Measurements from ENCODE around the gene DEDD2. TPM values are rescaled to one million over a fixed set of nuclear protein-coding genes. Genes with fewer than 3 reads are reported as not detected.

Gene DEDD2
- total RNA-seq, 2 donors from 2014 or later = 28.5 to 33.2 TPM

- peaks cover 14% of the 10 kb centered on the region for H3K36me3 Mint-ChIP-seq
- H3K27ac Mint-ChIP-seq = no peak overlapping the region
These were observed 9.4 kb upstream of the DEDD2 start for GRCh38 chr19:42226886-42227285.

GRCh38 chr19:42225718-42226292 lies 8.3 kb upstream of the DEDD2 start:
- Mint-ChIP-seq H3K36me3 (peaks cover 14% of the 10 kb centered on the region), H3K4me3 (no peak overlapping the region), H3K4me1 (ENCODE audit: low read depth in 2 of 2) (peaks cover 22 to 35% of the 10 kb centered on the region in 2 donors), H3K9me3 (no peaks in the 10 kb centered on the region), H3K27me3 (no peaks in the 10 kb centered on the region), H3K27ac (no peak overlapping the region)
- no peak for DNase-seq (ENCODE audit: low spot score)
- no peak for ATAC-seq

More at GRCh38 chr19:42226886-42227285, 9.4 kb upstream of the DEDD2 start:
- no peaks in the 10 kb centered on the region for H3K9me3 Mint-ChIP-seq
- no peaks in the 10 kb centered on the region for H3K27me3 Mint-ChIP-seq
- DNase-seq (ENCODE audit: low spot score) (no peak), ATAC-seq (no peak)
- no peak overlapping the region for H3K4me3 Mint-ChIP-seq
- peaks cover 18 to 32% of the 10 kb centered on the region in 2 donors for H3K4me1 Mint-ChIP-seq (ENCODE audit: low read depth in 2 of 2)

GRCh38 chr19:42224940-42225717 lies 7.7 kb upstream of the DEDD2 start:
- no peak for ATAC-seq
- Mint-ChIP-seq H3K9me3 (no peaks in the 10 kb centered on the region), H3K4me3 (no peak overlapping the region), H3K4me1 (ENCODE audit: low read depth in 2 of 2) (peaks cover 29 to 40% of the 10 kb centered on the region in 2 donors), H3K36me3 (peaks cover 14% of the 10 kb centered on the region), H3K27ac (no peak overlapping the region), H3K27me3 (no peaks in the 10 kb centered on the region)
- DNase-seq (ENCODE audit: low spot score) = no peak

- no peak for ATAC-seq
- peaks cover 49 to 52% of the 10 kb centered on the region in 2 donors for H3K4me1 Mint-ChIP-seq (ENCODE audit: low read depth in 2 of 2)
- no peaks in the 10 kb centered on the region for H3K27me3 Mint-ChIP-seq
- H3K27ac Mint-ChIP-seq = peak overlapping the region; percentile 87 to 93
- no peaks in the 10 kb centered on the region for H3K9me3 Mint-ChIP-seq
- DNase-seq (ENCODE audit: low spot score) = no peak
- peaks cover 10% of the 10 kb centered on the region for H3K36me3 Mint-ChIP-seq
- H3K4me3 Mint-ChIP-seq = peak overlapping the region; percentile 96
These were observed 3.2 kb upstream of the DEDD2 start for GRCh38 chr19:42220751-42221097.

GRCh38 chr19:42219812-42220750 lies 2.6 kb upstream of the DEDD2 start, which contains the start of gene ZNF526:
ZNF526 (plus strand) TSS chr19:42220312; CDS start chr19:42224404, 4,092 bp downstream.
- Mint-ChIP-seq H3K4me1 (ENCODE audit: low read depth in 2 of 2) (peaks cover 55 to 58% of the 10 kb centered on the region in 2 donors), H3K9me3 (no peaks in the 10 kb centered on the region), H3K27ac (peak within 1 kb of the TSS; percentile 87 to 93), H3K4me3 (peak within 1 kb of the TSS; percentile 96), H3K27me3 (no peaks in the 10 kb centered on the region), H3K36me3 (peaks cover 9% of the 10 kb centered on the region)
- ATAC-seq (peak; percentile 89 to 92), DNase-seq (ENCODE audit: low spot score) (peak; percentile 99)

GRCh38 chr19:42216653-42217519 lies 591 bp downstream of the DEDD2 start:
- DNase-seq (ENCODE audit: low spot score) (peak; percentile 64), ATAC-seq (peak in 1 of 2 donors; percentile 6)
- H3K27ac Mint-ChIP-seq = peak overlapping the region; percentile 87 to 93
- peaks cover 13% of the 10 kb centered on the region for H3K36me3 Mint-ChIP-seq
- no peaks in the 10 kb centered on the region for H3K27me3 Mint-ChIP-seq
- H3K4me1 Mint-ChIP-seq (ENCODE audit: low read depth in 2 of 2) = peaks cover 59 to 69% of the 10 kb centered on the region in 2 donors
- no peaks in the 10 kb centered on the region for H3K9me3 Mint-ChIP-seq
- H3K4me3 Mint-ChIP-seq = peak overlapping the region; percentile 96

GRCh38 chr19:42214810-42215485 lies 2.5 kb downstream of the DEDD2 start:
- Mint-ChIP-seq H3K27me3 (no peaks in the 10 kb centered on the region), H3K9me3 (no peaks in the 10 kb centered on the region), H3K36me3 (peaks cover 17% of the 10 kb centered on the region), H3K4me3 (peak overlapping the region; percentile 96), H3K27ac (peak overlapping the region; percentile 66 to 89), H3K4me1 (ENCODE audit: low read depth in 2 of 2) (peaks cover 51 to 60% of the 10 kb centered on the region in 2 donors)
- DNase-seq (ENCODE audit: low spot score) = no peak
- no peak for ATAC-seq

- peak overlapping the region; percentile 48 for H3K4me3 Mint-ChIP-seq
- peak overlapping the region; percentile 60 to 89 for H3K27ac Mint-ChIP-seq
- H3K4me1 Mint-ChIP-seq (ENCODE audit: low read depth in 2 of 2) = peaks cover 44 to 50% of the 10 kb centered on the region in 2 donors
- peaks cover 30% of the 10 kb centered on the region for H3K36me3 Mint-ChIP-seq
- ATAC-seq = no peak
- no peaks in the 10 kb centered on the region for H3K27me3 Mint-ChIP-seq
- H3K9me3 Mint-ChIP-seq = no peaks in the 10 kb centered on the region
- no peak for DNase-seq (ENCODE audit: low spot score)
These were observed 4.6 kb downstream of the DEDD2 start for GRCh38 chr19:42212886-42213285.

- Mint-ChIP-seq H3K4me3 (peak overlapping the region; percentile 52), H3K27me3 (no peaks in the 10 kb centered on the region), H3K4me1 (ENCODE audit: low read depth in 2 of 2) (peaks cover 35 to 43% of the 10 kb centered on the region in 2 donors), H3K36me3 (peaks cover 31% of the 10 kb centered on the region), H3K9me3 (no peaks in the 10 kb centered on the region), H3K27ac (peak overlapping the region; percentile 70 to 83)
- ATAC-seq (no peak), DNase-seq (ENCODE audit: low spot score) (no peak)
These were observed 8.9 kb downstream of the DEDD2 start for GRCh38 chr19:42208612-42209011.

GRCh38 chr19:42207767-42208271 lies 9.7 kb downstream of the DEDD2 start:
- Mint-ChIP-seq H3K36me3 (peaks cover 29% of the 10 kb centered on the region), H3K4me1 (ENCODE audit: low read depth in 2 of 2) (peaks cover 35 to 42% of the 10 kb centered on the region in 2 donors), H3K4me3 (peak overlapping the region; percentile 52), H3K9me3 (no peaks in the 10 kb centered on the region), H3K27ac (peak overlapping the region; percentile 70 to 83), H3K27me3 (no peaks in the 10 kb centered on the region)
- ATAC-seq (peak in 1 of 2 donors; percentile 63), DNase-seq (ENCODE audit: low spot score) (no peak)

GRCh38 chr19:42206871-42207755 lies 10.4 kb downstream of the DEDD2 start:
- H3K4me1 Mint-ChIP-seq (ENCODE audit: low read depth in 2 of 2) = peaks cover 39 to 47% of the 10 kb centered on the region in 2 donors
- peaks cover 27% of the 10 kb centered on the region for H3K36me3 Mint-ChIP-seq
- no peaks in the 10 kb centered on the region for H3K9me3 Mint-ChIP-seq

More at GRCh38 chr19:42206871-42207755, 10.4 kb downstream of the DEDD2 start:
- DNase-seq (ENCODE audit: low spot score) = no peak
- Mint-ChIP-seq H3K27me3 (no peaks in the 10 kb centered on the region), H3K27ac (peak overlapping the region; percentile 70 to 83), H3K4me3 (no peak overlapping the region)
- no peak for ATAC-seq

Data from natural killer cell treated with Interleukin-12 subunit alpha and Interleukin-12 subunit beta and Interleukin-15 and Interleukin-18, amount 100 ng/mL, for 72 hours (primary cell).